Ovary (tissue), 9 donors: ENCODE measurements around the gene CRELD2. TPM values are rescaled to one million over a fixed set of nuclear protein-coding genes. Genes with fewer than 3 reads are reported as not detected.

Experiments
- DNase-seq, 5 donors: peaks; one replicate each; pipeline ENCODE4 v3.0.0-alpha.2; 2019 to 2020
- H3K27ac ChIP-seq, 2 donors: fragments of 200-600 bp; one replicate each; pipeline versions ENCODE4 v1.5.1 to v1.8.0; 2019 to 2022
- H3K27me3 ChIP-seq: fragments of 200-600 bp; one replicate; pipeline ENCODE4 v1.8.0; 2022
- H3K36me3 ChIP-seq: fragments of 200-600 bp; sonication (generic); one replicate; pipeline ENCODE4 v1.5.1; 2019
- H3K4me1 ChIP-seq: one replicate; pipeline ENCODE4 v1.8.1; 2013; ENCODE audit warnings: mild to moderate bottlenecking, moderate library complexity; ENCODE audit not compliant: insufficient read depth
- H3K4me3 ChIP-seq: fragments of 200-600 bp; sonication (generic); one replicate; pipeline ENCODE4 v1.5.1; 2017
- H3K9me3 ChIP-seq, 2 donors: fragments of 200-600 bp in 1 of 2; sonication (generic) in 1 of 2; one replicate each; pipeline versions ENCODE4 v1.5.1 to v1.8.1; 2013 to 2019; ENCODE audit warnings: mild to moderate bottlenecking in 1 of 2, moderate library complexity in 1 of 2
- CTCF ChIP-seq, 3 donors: fragments of 450-650 bp in 2 of 3; fragments of 200-600 bp in 1 of 3; IDR thresholded peaks; one replicate each; pipeline versions ENCODE4 v1.5.1 to v1.8.0; 2016 to 2022; ENCODE audit warnings: antibody characterized with exemption in 3 of 3, mild to moderate bottlenecking in 1 of 3
- EP300 ChIP-seq: sonication (generic); formaldehyde crosslinking; IDR thresholded peaks from one replicate; pipeline ENCODE4 v1.6.1; 2017; ENCODE audit warnings: antibody characterized with exemption
- POLR2A ChIP-seq: fragments of 450-650 bp; IDR thresholded peaks from one replicate; pipeline ENCODE4 v1.6.1; 2017; ENCODE audit warnings: antibody characterized with exemption, mild to moderate bottlenecking, moderate library complexity
- WGBS, 3 donors: extraction: QIAGEN DNeasy Blood & Tissue Kit in 1 of 3; methylation state at CpG; one replicate each; pipeline versions ENCODE4 v1.1.5 to v1.1.7; 2013 to 2017; 5-methylcytosine and 5-hydroxymethylcytosine counted together
- intact Hi-C, 4 donors: fragments of 100-400 bp; cut with DNase I; formaldehyde crosslinking; loops; one replicate each; pipeline versions ENCODE4 v1.11.0 to v1.15.1; 2022 to 2023
- polyA plus RNA-seq, 2 donors: library from polyadenylated mRNA; stranded (reverse); fragments of 200-250 nt in 1 of 2; fragments of 350-450 nt in 1 of 2; fragmentation: Illumina TruSeq in 1 of 2; extraction: RNeasy Lipid Tissue Mini Kit (QIAGEN cat#74804) in 1 of 2; gene quantifications; one replicate each; pipeline ENCODE4 v1.2.3, GENCODE V29; 2013 to 2014
- total RNA-seq, 7 donors: library from RNA; depleted of rRNA in 2 of 7; stranded (reverse); fragments of >200 nt in 2 of 7; fragmentation: NEBNext Ultra II Directional in 3 of 7; extraction: Animal tissue kit (Norgen Biotek cat#: 25700) in 3 of 7; gene quantifications; one replicate each; pipeline versions ENCODE4 v1.1.0 to v1.2.4, GENCODE V29; 2016 to 2023
- donor health status: DM: no; HTN: no; CAD: no; lungs with moderate emphysema.
- donor health status: DM: no; HTN: no; CAD: no.
- donor health status: Bipolar disorder and iron deficiency.
- donor health status: DM: yes; HTN: yes; CAD: no.
- donor health status: DM: no; HTN: no; CAD: no.
- donor health status: DM: yes; HTN: yes; CAD: no.

CRELD2 gene
- total and polyA plus RNA-seq, 9 donors = 9.5 to 53.4 (median 24.6) TPM

GRCh38 chr22:49957826-49958365 is 39.5 kb downstream of the CRELD2 start:
- H3K4me1 ChIP-seq = peaks cover 5% of the 10 kb centered on the region
- H3K27ac ChIP-seq = no peak overlapping the region
- no peaks in the 10 kb centered on the region for H3K27me3 ChIP-seq
- DNase-seq = peak in 3 of 5 donors; percentile 25 to 41 (median 36)
- no peak overlapping the region for H3K4me3 ChIP-seq
- no peaks in the 10 kb centered on the region for H3K36me3 ChIP-seq
- no peaks in the 10 kb centered on the region for H3K9me3 ChIP-seq
- intact Hi-C loops = loop anchor here in 1 of 4 donors (10.0 kb wide), 1 partner anchor 237 kb away; no protein-coding TSS in a partner anchor
- no peak for TF ChIP-seq POLR2A
- no peak for TF ChIP-seq EP300
- no peak for TF ChIP-seq CTCF (IDR thresholded peaks at IDR 0.05)
- WGBS, 3 donors = 90 to 94% (median 93%) methylated on average over 12 of the region's 12 CpGs

- intact Hi-C loops = loop anchor here in 1 of 4 donors (10.0 kb wide), 1 partner anchor 236 kb away; no protein-coding TSS in a partner anchor
- H3K27ac ChIP-seq = no peak overlapping the region
- TF ChIP-seq CTCF (IDR thresholded peaks at IDR 0.05) (no peak), EP300 (no peak), POLR2A (no peak)
- no peaks in the 10 kb centered on the region for H3K36me3 ChIP-seq
- H3K9me3 ChIP-seq = no peaks in the 10 kb centered on the region
- peaks cover 7% of the 10 kb centered on the region for H3K4me1 ChIP-seq
- no peak overlapping the region for H3K4me3 ChIP-seq
- peak in 3 of 5 donors; percentile 27 to 35 (median 29) for DNase-seq
- no peaks in the 10 kb centered on the region for H3K27me3 ChIP-seq
- WGBS, 3 donors = 87 to 89% (median 87%) methylated on average over 16 of the region's 16 CpGs
Measured at GRCh38 chr22:49958366-49958921, 40.0 kb downstream of the CRELD2 start.

- Histone ChIP-seq H3K36me3 (no peaks in the 10 kb centered on the region), H3K4me1 (peaks cover 7% of the 10 kb centered on the region), H3K9me3 (no peaks in the 10 kb centered on the region), H3K4me3 (peak overlapping the region; percentile 82), H3K27me3 (no peaks in the 10 kb centered on the region), H3K27ac (peak overlapping the region in 1 of 2 donors; percentile 99)
- no peak for TF ChIP-seq POLR2A
- intact Hi-C loops = loop anchor here in 1 of 4 donors (10.0 kb wide), 1 partner anchor 236 kb away; no protein-coding TSS in a partner anchor
- 74 to 81% (median 77%) methylated on average over 29 of the region's 29 CpGs for WGBS, 3 donors
- peak in 4 of 5 donors; percentile 32 to 65 (median 53) for DNase-seq
Measured at GRCh38 chr22:49958931-49959781, 40.7 kb downstream of the CRELD2 start.

- intact Hi-C loops = loop anchor here in 1 of 4 donors (10.0 kb wide), 1 partner anchor 235 kb away; no protein-coding TSS in a partner anchor
- peak in 4 of 5 donors; percentile 63 to 76 (median 74) for DNase-seq
- Histone ChIP-seq H3K27me3 (no peaks in the 10 kb centered on the region), H3K4me3 (peak overlapping the region; percentile 82), H3K4me1 (peaks cover 7% of the 10 kb centered on the region), H3K27ac (peak overlapping the region; percentile 97 to 99), H3K36me3 (no peaks in the 10 kb centered on the region), H3K9me3 (no peaks in the 10 kb centered on the region)
- TF ChIP-seq POLR2A = no peak
- no peak for TF ChIP-seq CTCF (IDR thresholded peaks at IDR 0.05)
- TF ChIP-seq EP300 = no peak
- 4 to 12% (median 7%) methylated on average over 21 of the region's 21 CpGs for WGBS, 3 donors
Measured at GRCh38 chr22:49959782-49960158, 41.3 kb downstream of the CRELD2 start.
